Muscle of arm (tissue), 12 donors: Measurements from ENCODE around the gene HEPACAM. TPM values are rescaled to one million over a fixed set of nuclear protein-coding genes. Genes with fewer than 3 reads are reported as not detected.

Experiments used
- DNase-seq: peaks from one replicate; pipeline ENCODE4 v3.0.0-alpha.2; 2013
- polyA plus RNA-seq, 12 donors: library from polyadenylated mRNA; unstranded; fragments of 120-200 nt; gene quantifications; one replicate each; pipeline ENCODE4 v1.2.1, GENCODE V29; 2013; ENCODE audit not compliant: insufficient read length in 12 of 12

Gene HEPACAM
- polyA plus RNA-seq, 12 donors, result 0.05 to 0.33 (median 0.19) TPM; not detected in 8

- no peak for DNase-seq
Measured at GRCh38 chr11:124869331-124869730, 66.5 kb downstream of the HEPACAM start.

Other genes with a start within 250 kb of the HEPACAM start
- 10 to 100 TPM in 2 of 12 donors, 1 to 10 TPM in 9, not detected in 1; 3.1 to 14.5 (median 5.1) TPM for gene NRGN, start 196.1 kb downstream of the HEPACAM start, polyA plus RNA-seq
- gene VSIG2, start 183.8 kb downstream of the HEPACAM start, polyA plus RNA-seq, result 1 to 10 TPM in 7 of 12 donors, under 1 TPM in 3, not detected in 2; 0.60 to 2.8 (median 1.4) TPM
- gene ESAM, start 173.8 kb downstream of the HEPACAM start, polyA plus RNA-seq, result 10 to 100 TPM in 11 of 12 donors, not detected in 1; 39.8 to 59.8 (median 52.1) TPM
- 10 to 100 TPM in 11 of 12 donors, not detected in 1; 11.1 to 32.5 (median 16.0) TPM for gene MSANTD2, start 135.6 kb downstream of the HEPACAM start, polyA plus RNA-seq
- 10 to 100 TPM in 11 of 12 donors, not detected in 1; 18.3 to 42.5 (median 27.0) TPM for gene ROBO3, start 70.6 kb downstream of the HEPACAM start, polyA plus RNA-seq
- 10 to 100 TPM in 11 of 12 donors, not detected in 1; 22.9 to 41.6 (median 26.4) TPM for gene ROBO4, start 38.2 kb downstream of the HEPACAM start, polyA plus RNA-seq
- under 1 TPM in 5 of 12 donors, not detected in 7; 0.13 to 0.34 (median 0.18) TPM for gene HEPN1, start 16.8 kb downstream of the HEPACAM start, polyA plus RNA-seq
- gene CCDC15, start 18.2 kb upstream of the HEPACAM start, polyA plus RNA-seq, result 1 to 10 TPM in 10 of 12 donors, not detected in 2; 2.4 to 5.3 (median 3.4) TPM
- 1 to 10 TPM in 10 of 12 donors, not detected in 2; 1.6 to 3.8 (median 2.9) TPM for gene SLC37A2, start 127.3 kb upstream of the HEPACAM start, polyA plus RNA-seq
- gene TMEM218, start 175.6 kb upstream of the HEPACAM start, polyA plus RNA-seq, result 10 to 100 TPM in 11 of 12 donors, not detected in 1; 14.4 to 29.8 (median 24.5) TPM
- gene PKNOX2, start 228.7 kb upstream of the HEPACAM start, polyA plus RNA-seq, result 10 to 100 TPM in 11 of 12 donors, not detected in 1; 18.8 to 53.6 (median 25.8) TPM